DMS53 treated with DMSO at 0.1 percent for 48 hours (cell line): ENCODE results near the gene FOXE3.
A peak's percentile ranks its signal among the peaks of the same experiment; 100 is the strongest.

Experiments used
- DNase-seq: peaks from one replicate; lab custom pipeline; 2025; ENCODE audit not compliant: unreplicated experiment; lab: John Stamatoyannopoulos, UW

The FOXE3 gene

GRCh38 chr1:47415728-47416318 lies at the start of gene FOXE3:
Gene FOXE3, plus strand, starts transcription at chr1:47416285. Its CDS starts 31 bp downstream, at chr1:47416316.
- no peak for DNase-seq

GRCh38 chr1:47367651-47368050 lies 48.4 kb upstream of the FOXE3 start:
- DNase-seq, result no peak

GRCh38 chr1:47371016-47371517 lies 45.0 kb upstream of the FOXE3 start:
- no peak for DNase-seq

GRCh38 chr1:47374501-47374900 lies 41.6 kb upstream of the FOXE3 start:
- no peak for DNase-seq

- no peak for DNase-seq
These were observed 37.9 kb upstream of the FOXE3 start for GRCh38 chr1:47378147-47378546.

GRCh38 chr1:47380699-47381098 lies 35.4 kb upstream of the FOXE3 start:
- no peak for DNase-seq

GRCh38 chr1:47382399-47382983 lies 33.6 kb upstream of the FOXE3 start:
- no peak for DNase-seq

GRCh38 chr1:47384083-47384482 lies 32.0 kb upstream of the FOXE3 start:
- no peak for DNase-seq

GRCh38 chr1:47385020-47385419 lies 31.1 kb upstream of the FOXE3 start:
- DNase-seq, result no peak

GRCh38 chr1:47386268-47386667 lies 29.8 kb upstream of the FOXE3 start:
- no peak for DNase-seq

GRCh38 chr1:47388030-47388890 lies 27.8 kb upstream of the FOXE3 start:
- no peak for DNase-seq

- peak; percentile 87 for DNase-seq
These were observed 27.2 kb upstream of the FOXE3 start for GRCh38 chr1:47388891-47389238.

- DNase-seq, result no peak
These were observed 26.4 kb upstream of the FOXE3 start for GRCh38 chr1:47389731-47390130.

GRCh38 chr1:47390843-47391242 lies 25.2 kb upstream of the FOXE3 start:
- no peak for DNase-seq

- no peak for DNase-seq
These were observed 22.9 kb upstream of the FOXE3 start for GRCh38 chr1:47393141-47393540.

GRCh38 chr1:47395433-47395832 lies 20.7 kb upstream of the FOXE3 start:
- no peak for DNase-seq

GRCh38 chr1:47396671-47397196 lies 19.4 kb upstream of the FOXE3 start:
- DNase-seq, result no peak

GRCh38 chr1:47399138-47399845 lies 16.8 kb upstream of the FOXE3 start:
- no peak for DNase-seq

- no peak for DNase-seq
These were observed 16.3 kb upstream of the FOXE3 start for GRCh38 chr1:47399846-47400155.

GRCh38 chr1:47401761-47402160 lies 14.3 kb upstream of the FOXE3 start:
- DNase-seq, result no peak

- no peak for DNase-seq
These were observed 13.5 kb upstream of the FOXE3 start for GRCh38 chr1:47402591-47402990.
